HCT116 (cell line): Measurements from ENCODE around the gene IL1RN. TPM values are rescaled to one million over a fixed set of nuclear protein-coding genes. Genes with fewer than 3 reads are reported as not detected.
A peak's percentile ranks its signal among the peaks of the same experiment; 100 is the strongest.

Experiments
- ATAC-seq: fragments of 200-7000 bp; cut with Tn5 transposase; 2 replicates; pipeline ENCODE4 v1.9.1; 2020; ENCODE audit warnings: mild to moderate bottlenecking, moderate library complexity
- BruUV-seq: library from RNA; stranded (reverse); fragments of 400-500 nt; replicated peaks from 2 replicates; lab custom pipeline; 2021; lab: Mats Ljungman, UMichigan
- CTCF ChIA-PET: fragments of 300-600 bp; sonication (Branson Sonifier 250); formaldehyde crosslinking; loops from one replicate; lab custom pipeline; 2021; ENCODE audit warnings: antibody characterized with exemption; lab: Charles Lee
- POLR2A ChIA-PET: fragments of 300-600, 350-600 bp; sonication (Branson Sonifier 250); formaldehyde crosslinking; loops from one replicate; lab custom pipeline; 2021; ENCODE audit warnings: antibody characterized with exemption; lab: Charles Lee
- RAD21 ChIA-PET, 2 experiments: fragments of 300-600 bp; sonication (Branson Sonifier 250); formaldehyde crosslinking; loops; one replicate each; lab custom pipeline; 2023; ENCODE audit warnings: low total read pairs in 2 of 2; ENCODE audit not compliant: uncharacterized antibody in 2 of 2, unreplicated experiment in 2 of 2, low non-redundant PET in 1 of 2; lab: Charles Lee
- DNase-seq: peaks from one replicate; pipeline ENCODE4 v3.0.0-alpha.2; 2010; ENCODE audit warnings: low read depth, low spot score
- H2AFZ ChIP-seq: fragments of 200-600 bp; shearing (Covaris generic), sonication (generic); 2 replicates; pipeline ENCODE4 v1.6.1; 2017; ENCODE audit warnings: low read depth, mixed run types, mixed read lengths, antibody characterized with exemption, low read length; ENCODE audit not compliant: poor library complexity, severe bottlenecking
- H3K27ac ChIP-seq: 2 replicates; pipeline ENCODE4 v1.5.1; 2012; ENCODE audit warnings: low read depth, low read length
- H3K27me3 ChIP-seq: fragments of 200-600 bp; sonication (generic); 2 replicates; pipeline ENCODE4 v1.6.1; 2016; ENCODE audit warnings: mixed run types, low read length, mixed read lengths; ENCODE audit not compliant: insufficient read depth
- H3K36me3 ChIP-seq, 2 experiments: fragments of 200-500 bp in 1 of 2; fragments of 200-600 bp in 1 of 2; sonication (Bioruptor generic) in 1 of 2; sonication (generic) in 1 of 2; 2 replicates each; pipeline versions ENCODE4 v1.5.1 to v1.6.1; 2014 to 2016; ENCODE audit warnings: low read length in 2 of 2, inconsistent platforms in 1 of 2, mixed read lengths in 1 of 2, mixed run types in 1 of 2; ENCODE audit not compliant: insufficient read depth in 2 of 2, control insufficient read depth in 1 of 2
- H3K4me1 ChIP-seq, 2 experiments: fragments of 200-600 bp in 1 of 2; sonication (generic) in 1 of 2; 2 replicates each; pipeline versions ENCODE4 v1.5.1 to v1.6.1; 2012 to 2017; ENCODE audit warnings: low read length in 2 of 2, inconsistent platforms in 1 of 2, mild to moderate bottlenecking in 1 of 2, mixed read lengths in 1 of 2, mixed run types in 1 of 2, moderate library complexity in 1 of 2; ENCODE audit not compliant: insufficient read depth in 2 of 2, control insufficient read depth in 1 of 2
- H3K4me2 ChIP-seq: fragments of 200-600 bp; sonication (generic); 2 replicates; pipeline ENCODE4 v1.6.1; 2017; ENCODE audit warnings: mixed run types, low read length, mixed read lengths
- H3K4me3 ChIP-seq, 2 experiments: fragments of 200-600 bp in 1 of 2; sonication (generic) in 1 of 2; replicated peaks in 1 of 2; 2 replicates each; pipeline ENCODE4 v1.5.1; 2011 to 2016; ENCODE audit warnings: low read length in 2 of 2, control low read depth in 1 of 2, low read depth in 1 of 2, mild to moderate bottlenecking in 1 of 2, mixed read lengths in 1 of 2, mixed run types in 1 of 2
- H3K79me2 ChIP-seq: fragments of 200-600 bp; sonication (generic); 2 replicates; pipeline ENCODE4 v1.6.1; 2017; ENCODE audit warnings: mild to moderate bottlenecking, mixed run types, low read length, moderate library complexity, mixed read lengths; ENCODE audit not compliant: insufficient read depth
- H3K9ac ChIP-seq: fragments of 200-600 bp; sonication (generic); 2 replicates; pipeline ENCODE4 v1.6.1; 2016; ENCODE audit warnings: low read length, mixed read lengths
- H3K9me2 ChIP-seq: fragments of 200-600 bp; sonication (generic), shearing (Covaris generic); 2 replicates; pipeline ENCODE4 v1.6.1; 2017; ENCODE audit warnings: mixed run types, mild to moderate bottlenecking, moderate library complexity; ENCODE audit not compliant: insufficient read depth
- H3K9me3 ChIP-seq, 2 experiments: fragments of 200-500 bp in 1 of 2; fragments of 200-600 bp in 1 of 2; sonication (Bioruptor generic) in 1 of 2; sonication (generic) in 1 of 2; 2 replicates each; pipeline ENCODE4 v1.6.1; 2014 to 2017; ENCODE audit warnings: low read length in 2 of 2, mixed read lengths in 2 of 2, inconsistent platforms in 1 of 2, low read depth in 1 of 2, mild to moderate bottlenecking in 1 of 2, mixed run types in 1 of 2, moderate library complexity in 1 of 2; ENCODE audit not compliant: control insufficient read depth in 1 of 2, insufficient read depth in 1 of 2
- H4K20me1 ChIP-seq: fragments of 200-600 bp; sonication (generic), shearing (Covaris generic); 2 replicates; pipeline ENCODE4 v1.6.1; 2017; ENCODE audit warnings: mixed run types, mild to moderate bottlenecking, moderate library complexity; ENCODE audit not compliant: insufficient read depth
- CBX3 ChIP-seq: IDR thresholded peaks from 2 replicates; pipeline ENCODE4 v1.6.1; 2012; ENCODE audit warnings: low read depth
- CEBPB ChIP-seq: IDR thresholded peaks from 2 replicates; pipeline ENCODE4 v1.6.1; 2012; ENCODE audit warnings: low read depth
- EGR1 ChIP-seq: IDR thresholded peaks from 2 replicates; pipeline ENCODE4 v1.6.1; 2012; ENCODE audit warnings: low read depth
- ELF1 ChIP-seq: IDR thresholded peaks from 2 replicates; pipeline ENCODE4 v1.6.1; 2012; ENCODE audit warnings: low read depth, borderline replicate concordance
- EZH2 ChIP-seq: fragments of 200-600 bp; sonication (generic); IDR thresholded peaks from 2 replicates; pipeline ENCODE4 v1.6.1; 2017; ENCODE audit warnings: antibody characterized with exemption, mixed run types
- JUND ChIP-seq: IDR thresholded peaks from 2 replicates; pipeline ENCODE4 v1.6.1; 2012
- POLR2A ChIP-seq: IDR thresholded peaks from 2 replicates; pipeline ENCODE4 v1.7.0; 2011; ENCODE audit warnings: borderline replicate concordance; ENCODE audit not compliant: insufficient read depth, insufficient read length; ENCODE audit errors: extremely low read depth
- POLR2AphosphoS5 ChIP-seq: IDR thresholded peaks from 2 replicates; pipeline ENCODE4 v1.6.1; 2011; ENCODE audit warnings: mild to moderate bottlenecking, low read depth, low read length, moderate library complexity
- RAD21 ChIP-seq: IDR thresholded peaks from 2 replicates; pipeline ENCODE4 v1.6.1; 2012; ENCODE audit warnings: low read depth, mild to moderate bottlenecking
- REST ChIP-seq: IDR thresholded peaks from 2 replicates; pipeline ENCODE4 v1.6.1; 2012; ENCODE audit warnings: low read depth
- SP1 ChIP-seq: IDR thresholded peaks from 2 replicates; pipeline ENCODE4 v1.6.1; 2012; ENCODE audit warnings: low read depth
- SRF ChIP-seq: IDR thresholded peaks from 2 replicates; pipeline ENCODE4 v1.6.1; 2012; ENCODE audit warnings: low read depth
- TCF7L2 ChIP-seq: IDR thresholded peaks from 2 replicates; pipeline ENCODE4 v1.7.0; 2011; ENCODE audit warnings: borderline replicate concordance, inconsistent platforms; ENCODE audit not compliant: insufficient read depth, insufficient read length; ENCODE audit errors: extremely low read depth
- YY1 ChIP-seq: IDR thresholded peaks from 2 replicates; pipeline ENCODE4 v1.6.1; 2011; ENCODE audit warnings: low read length, low read depth, moderate library complexity, mild to moderate bottlenecking; ENCODE audit not compliant: insufficient replicate concordance; ENCODE audit errors: extremely low read depth
- ZFX ChIP-seq: fragments of 450-650 bp; IDR thresholded peaks from 2 replicates; pipeline ENCODE4 v1.6.1; 2017
- ZNF274 ChIP-seq: fragments of 200-500 bp; sonication (Bioruptor generic); IDR thresholded peaks from 2 replicates; pipeline ENCODE4 v1.6.1; 2014; ENCODE audit warnings: mild to moderate bottlenecking, low read depth, low read length, inconsistent platforms
- intact Hi-C: fragments of 100-400 bp; cut with micrococcal nuclease; formaldehyde crosslinking; loops from 2 replicates; pipeline ENCODE4 v1.10.0; 2022
- total RNA-seq: library from RNA; stranded (reverse); gene quantifications from one replicate; pipeline ENCODE4 v1.2.1, GENCODE V29; 2021; ENCODE audit not compliant: unreplicated experiment
- TF ChIP-seq, protein P1 (sequence below): IDR thresholded peaks from 2 replicates; pipeline ENCODE4 v1.6.1; 2012
- TF ChIP-seq, protein P2 (sequence below), 3 experiments: fragments of 200-600 bp in 1 of 3; sonication (generic) in 1 of 3; IDR thresholded peaks in 2 of 3; conservative IDR thresholded peaks in 1 of 3; 2 replicates each; pipeline ENCODE4 v1.5.1; 2012 to 2017; ENCODE audit warnings: low read depth in 2 of 3, low read length in 2 of 3, antibody characterized with exemption in 1 of 3, borderline replicate concordance in 1 of 3, control low read depth in 1 of 3, mild to moderate bottlenecking in 1 of 3, mixed read lengths in 1 of 3, mixed run types in 1 of 3, moderate library complexity in 1 of 3; ENCODE audit not compliant: insufficient read depth in 1 of 3
- TF ChIP-seq, protein P3 (sequence below): IDR thresholded peaks from 2 replicates; pipeline ENCODE4 v1.6.1; 2011; ENCODE audit warnings: mild to moderate bottlenecking, low read length, moderate library complexity; ENCODE audit not compliant: insufficient replicate concordance; ENCODE audit errors: extremely low read depth

Gene IL1RN
- total RNA-seq, 1 experiment from 2014 or later = 0.25 TPM

DNA sequence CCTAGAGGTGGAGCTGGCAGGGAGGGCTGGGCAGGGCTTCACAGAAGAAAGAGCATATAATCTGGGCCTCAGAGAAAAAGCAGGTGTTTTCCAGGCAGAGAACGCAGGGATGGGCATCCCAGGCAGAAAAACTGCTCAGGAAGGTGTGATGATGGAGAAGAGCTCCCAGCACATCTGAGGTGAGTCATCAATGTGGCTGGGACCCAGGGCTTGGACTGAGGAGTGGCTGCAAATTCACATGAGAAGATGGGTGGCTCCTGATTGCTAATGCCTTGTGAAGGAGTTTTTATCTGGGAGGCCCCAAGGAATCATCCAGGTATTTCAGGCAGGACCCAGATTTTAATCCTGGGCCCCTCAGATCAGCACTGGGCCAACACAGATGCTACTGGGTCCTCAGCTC is 49.5 kb upstream of the IL1RN start:
- no peak overlapping the region for H2AFZ ChIP-seq
- ATAC-seq = peak; percentile 39; the same call in 1 of the 2 replicates
- POLR2A ChIA-PET = interaction anchor here (0.5 to 3.3 kb wide), 2 partner anchors 85 to 121 kb away, joined by 3 to 9 read pairs; no protein-coding TSS in a partner anchor

More for the DNA sequence above, 49.5 kb upstream of the IL1RN start:
- ChIA-PET CTCF (interaction anchor here (0.8 to 2.4 kb wide), 7 partner anchors 10 to 126 kb away, joined by 3 to 16 read pairs (median 5); partner anchors contain the start of gene IL1F10), RAD21 (no interaction called here)
- Histone ChIP-seq H3K9me3 (no peaks in the 10 kb centered on the region), H4K20me1 (no peaks in the 10 kb centered on the region), H3K36me3 (no peaks in the 10 kb centered on the region), H3K27ac (no peak overlapping the region), H3K79me2 (no peaks in the 10 kb centered on the region), H3K27me3 (no peaks in the 10 kb centered on the region), H3K4me1 (peaks cover 12 to 26% of the 10 kb centered on the region in 2 experiments), H3K9ac (no peak overlapping the region), H3K9me2 (no peaks in the 10 kb centered on the region), H3K4me2 (peak overlapping the region; percentile 48), H3K4me3 (no peak overlapping the region)
- TF ChIP-seq CEBPB (no peak), SRF (no peak), EZH2 (no peak), SP1 (no peak), EGR1 (no peak), JUND (no peak), CBX3 (no peak), TCF7L2 (no peak), REST (no peak), ZFX (no peak), RAD21 (no peak), ELF1 (no peak), ZNF274 (no peak), POLR2AphosphoS5 (no peak), YY1 (no peak), POLR2A (no peak)
- TF ChIP-seq, protein P1, sequence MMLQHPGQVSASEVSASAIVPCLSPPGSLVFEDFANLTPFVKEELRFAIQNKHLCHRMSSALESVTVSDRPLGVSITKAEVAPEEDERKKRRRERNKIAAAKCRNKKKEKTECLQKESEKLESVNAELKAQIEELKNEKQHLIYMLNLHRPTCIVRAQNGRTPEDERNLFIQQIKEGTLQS = no peak
- TF ChIP-seq, protein P2, sequence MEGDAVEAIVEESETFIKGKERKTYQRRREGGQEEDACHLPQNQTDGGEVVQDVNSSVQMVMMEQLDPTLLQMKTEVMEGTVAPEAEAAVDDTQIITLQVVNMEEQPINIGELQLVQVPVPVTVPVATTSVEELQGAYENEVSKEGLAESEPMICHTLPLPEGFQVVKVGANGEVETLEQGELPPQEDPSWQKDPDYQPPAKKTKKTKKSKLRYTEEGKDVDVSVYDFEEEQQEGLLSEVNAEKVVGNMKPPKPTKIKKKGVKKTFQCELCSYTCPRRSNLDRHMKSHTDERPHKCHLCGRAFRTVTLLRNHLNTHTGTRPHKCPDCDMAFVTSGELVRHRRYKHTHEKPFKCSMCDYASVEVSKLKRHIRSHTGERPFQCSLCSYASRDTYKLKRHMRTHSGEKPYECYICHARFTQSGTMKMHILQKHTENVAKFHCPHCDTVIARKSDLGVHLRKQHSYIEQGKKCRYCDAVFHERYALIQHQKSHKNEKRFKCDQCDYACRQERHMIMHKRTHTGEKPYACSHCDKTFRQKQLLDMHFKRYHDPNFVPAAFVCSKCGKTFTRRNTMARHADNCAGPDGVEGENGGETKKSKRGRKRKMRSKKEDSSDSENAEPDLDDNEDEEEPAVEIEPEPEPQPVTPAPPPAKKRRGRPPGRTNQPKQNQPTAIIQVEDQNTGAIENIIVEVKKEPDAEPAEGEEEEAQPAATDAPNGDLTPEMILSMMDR (IDR thresholded peaks at IDR 0.05 in 2 of 3, conservative IDR thresholded peaks at IDR 0.05 in 1 of 3; ENCODE audit: borderline replicate concordance in 1 of 3, insufficient read depth in 1 of 3, low read depth in 2 of 3, low read length in 2 of 3) = no peak
- TF ChIP-seq, protein P3, sequence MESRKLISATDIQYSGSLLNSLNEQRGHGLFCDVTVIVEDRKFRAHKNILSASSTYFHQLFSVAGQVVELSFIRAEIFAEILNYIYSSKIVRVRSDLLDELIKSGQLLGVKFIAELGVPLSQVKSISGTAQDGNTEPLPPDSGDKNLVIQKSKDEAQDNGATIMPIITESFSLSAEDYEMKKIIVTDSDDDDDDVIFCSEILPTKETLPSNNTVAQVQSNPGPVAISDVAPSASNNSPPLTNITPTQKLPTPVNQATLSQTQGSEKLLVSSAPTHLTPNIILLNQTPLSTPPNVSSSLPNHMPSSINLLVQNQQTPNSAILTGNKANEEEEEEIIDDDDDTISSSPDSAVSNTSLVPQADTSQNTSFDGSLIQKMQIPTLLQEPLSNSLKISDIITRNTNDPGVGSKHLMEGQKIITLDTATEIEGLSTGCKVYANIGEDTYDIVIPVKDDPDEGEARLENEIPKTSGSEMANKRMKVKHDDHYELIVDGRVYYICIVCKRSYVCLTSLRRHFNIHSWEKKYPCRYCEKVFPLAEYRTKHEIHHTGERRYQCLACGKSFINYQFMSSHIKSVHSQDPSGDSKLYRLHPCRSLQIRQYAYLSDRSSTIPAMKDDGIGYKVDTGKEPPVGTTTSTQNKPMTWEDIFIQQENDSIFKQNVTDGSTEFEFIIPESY = no peak
- intact Hi-C loops = no loop called here
- BruUV-seq = no TSS peak
- no peak for DNase-seq
